NCI-H146 (cell line): Measurements from ENCODE around the gene EFCAB12.

Experiments
- DNase-seq: peaks from one replicate; lab custom pipeline; 2025; lab: John Stamatoyannopoulos, UW

Gene EFCAB12

DNA sequence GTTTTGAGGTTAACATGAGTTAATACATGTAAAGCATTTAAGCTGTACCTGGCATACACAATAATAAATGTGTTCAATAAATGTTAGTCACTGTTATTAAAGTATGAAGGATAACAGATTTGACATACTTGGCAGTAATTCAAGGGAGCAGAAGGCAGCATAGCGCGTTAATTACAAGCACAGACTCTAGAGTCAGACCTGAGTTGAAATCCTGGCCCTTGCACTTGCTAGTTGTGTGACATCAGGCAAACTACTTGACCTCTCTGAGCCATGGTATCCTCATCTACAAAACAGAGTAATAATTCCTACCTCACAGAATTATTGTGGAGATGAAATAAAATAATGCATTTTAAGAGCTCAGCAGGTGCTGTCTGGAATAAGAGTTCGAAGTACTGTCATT, 17.0 kb upstream of the EFCAB12 start:
- no peak for DNase-seq

DNA sequence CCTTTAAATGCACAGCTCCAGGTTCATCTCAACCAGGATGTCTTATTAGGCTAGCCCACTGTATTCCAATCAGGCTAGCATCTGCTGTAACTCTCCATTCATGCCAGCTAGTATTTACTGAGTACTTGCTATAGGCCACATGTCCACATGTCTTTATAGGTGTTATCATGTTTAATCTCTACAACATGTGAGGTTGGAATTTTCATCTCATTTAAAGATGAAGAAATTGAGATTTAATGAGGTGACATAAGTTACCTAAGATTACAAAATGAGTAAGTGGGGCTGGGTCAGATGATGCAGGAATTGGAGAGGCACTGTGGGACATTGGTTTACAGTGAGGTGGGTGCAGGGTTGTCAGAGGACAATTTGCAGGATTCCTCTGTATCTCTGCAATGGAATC, 14.5 kb upstream of the EFCAB12 start:
- DNase-seq = no peak

DNA sequence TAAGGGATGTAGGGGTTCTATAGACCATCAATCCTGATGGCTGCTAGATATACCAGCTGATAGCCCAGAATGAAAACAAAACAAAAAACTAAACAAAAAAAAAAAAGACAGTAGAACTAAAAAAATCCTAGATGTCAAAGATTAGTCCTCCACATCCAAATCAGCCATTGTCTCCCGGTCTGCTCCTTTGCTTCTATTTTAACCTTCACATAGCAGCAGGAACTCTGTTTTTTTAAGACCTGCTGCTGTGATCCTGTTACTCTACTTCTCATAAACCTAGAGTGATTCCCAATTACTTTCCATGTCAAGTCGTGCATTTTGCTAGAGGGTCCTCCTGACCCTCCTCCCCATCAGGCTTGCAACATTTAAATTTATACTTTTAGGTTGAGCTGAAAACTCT, 14.1 kb upstream of the EFCAB12 start:
- no peak for DNase-seq

DNA sequence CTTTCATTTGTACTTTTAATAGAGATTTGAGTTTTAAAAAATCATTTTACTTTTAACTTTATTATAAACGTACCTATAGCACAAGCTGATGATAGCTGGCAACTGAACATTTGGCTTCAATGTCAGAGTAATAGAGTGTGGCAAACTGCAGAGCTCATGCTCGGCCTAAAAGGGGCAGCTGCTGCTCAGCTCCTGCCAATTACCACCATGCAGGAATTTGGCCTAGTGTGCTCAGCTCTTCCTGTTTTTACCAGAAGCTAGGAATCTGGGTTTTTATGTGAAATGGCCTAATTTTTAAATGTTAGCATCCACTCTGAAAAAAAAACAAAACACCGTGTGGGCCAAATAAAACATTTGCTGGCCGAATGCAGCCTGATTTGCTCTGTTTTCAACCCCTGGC, 13.3 kb upstream of the EFCAB12 start:
- DNase-seq = no peak

DNA sequence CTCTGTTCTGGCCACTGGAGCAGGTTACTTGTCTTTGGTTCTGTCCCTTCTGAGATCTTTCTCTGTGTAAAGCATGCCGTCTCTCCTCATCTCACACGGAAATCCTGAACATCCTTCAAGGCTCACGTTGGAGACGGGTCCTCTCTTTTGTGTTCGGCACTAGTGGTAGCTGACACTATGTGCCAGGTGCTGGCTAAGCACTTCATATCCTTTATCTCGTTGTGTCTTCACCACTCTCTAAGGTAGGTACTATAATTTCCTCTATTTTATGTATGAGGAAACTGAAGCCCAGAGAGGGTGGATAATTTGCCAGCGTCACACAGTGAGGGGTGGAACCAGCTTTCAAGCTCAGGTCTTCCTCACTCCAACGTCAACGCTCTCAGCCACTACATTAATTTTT, 12.8 kb upstream of the EFCAB12 start:
- DNase-seq = peak; percentile 34

DNA sequence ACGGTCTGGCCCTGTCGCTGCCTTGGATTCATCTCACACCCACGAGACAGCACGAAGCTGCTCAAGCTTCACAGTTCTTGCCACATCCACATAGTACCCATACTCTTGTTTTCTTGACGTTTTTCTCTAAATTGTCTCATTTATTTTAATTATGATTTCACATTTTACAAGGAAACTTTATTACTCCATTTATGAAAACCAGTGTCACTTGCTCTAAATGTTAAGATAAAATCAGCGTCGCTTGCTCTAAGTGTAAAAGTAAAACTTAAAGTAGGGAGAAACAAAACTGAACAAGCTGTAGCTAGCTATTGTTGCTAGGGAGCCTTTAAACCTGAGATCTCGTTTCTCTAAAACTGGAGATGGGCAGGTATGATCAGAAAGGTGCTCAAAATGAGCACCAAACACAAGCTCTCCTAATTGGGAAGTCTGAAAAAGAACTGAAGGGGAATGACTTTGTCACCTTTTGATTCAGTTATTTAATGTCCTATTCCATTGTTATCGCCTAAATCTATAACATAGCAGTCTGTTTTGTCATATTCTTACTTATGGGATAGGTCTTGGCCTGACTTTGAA, 12.3 kb upstream of the EFCAB12 start:
- peak; percentile 34 for DNase-seq

DNA sequence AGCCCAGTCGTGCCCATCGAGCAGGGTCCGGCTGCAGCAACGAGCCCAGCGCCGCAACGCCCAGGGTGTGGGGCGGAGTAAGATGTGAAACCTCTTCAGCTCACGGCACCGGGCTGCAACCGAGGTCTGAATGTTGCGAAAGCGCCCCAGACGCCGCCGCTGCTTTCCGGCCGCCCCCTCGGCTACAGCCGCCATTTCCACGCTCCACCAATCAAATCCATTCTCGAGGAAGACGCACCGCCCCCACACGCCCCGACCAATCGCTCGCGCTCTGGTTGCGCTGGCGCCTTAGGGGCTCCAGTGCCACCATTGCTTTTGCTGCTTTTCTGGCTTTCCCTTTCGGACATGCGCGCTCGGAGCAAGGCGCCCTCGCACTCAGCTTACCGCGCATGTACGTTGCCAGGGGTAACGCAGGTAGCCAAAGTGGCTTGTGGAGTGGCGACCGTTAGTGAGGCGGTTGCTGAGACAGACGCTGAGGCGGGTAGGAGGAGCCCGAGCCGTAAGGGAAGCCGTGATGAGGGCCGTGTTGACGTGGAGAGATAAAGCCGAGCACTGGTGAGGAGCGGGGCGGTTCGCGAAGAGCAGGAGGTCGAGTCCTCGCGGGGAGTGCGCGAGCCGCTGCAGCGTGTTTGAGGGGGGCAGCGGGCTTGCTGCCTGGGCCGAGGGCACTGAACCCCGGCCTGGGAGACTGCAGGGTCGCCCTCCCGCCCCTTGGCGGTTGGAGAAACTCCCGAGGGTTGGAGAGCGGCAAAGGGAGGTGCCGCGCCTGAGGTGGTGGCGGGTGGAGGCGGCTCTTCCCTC, 11.6 kb upstream of the EFCAB12 start, which contains the start of the genes IFT122 and MBD4:
Gene IFT122, plus strand, starts transcription at position 408 of the 801 bp plus-strand sequence. Its CDS starts 107 bp downstream, at position 515.
Gene MBD4, minus strand, starts transcription at position 132 of the 801 bp plus-strand sequence. Its CDS starts 115 bp downstream, at position 17.
- DNase-seq = peak; percentile 100

DNA sequence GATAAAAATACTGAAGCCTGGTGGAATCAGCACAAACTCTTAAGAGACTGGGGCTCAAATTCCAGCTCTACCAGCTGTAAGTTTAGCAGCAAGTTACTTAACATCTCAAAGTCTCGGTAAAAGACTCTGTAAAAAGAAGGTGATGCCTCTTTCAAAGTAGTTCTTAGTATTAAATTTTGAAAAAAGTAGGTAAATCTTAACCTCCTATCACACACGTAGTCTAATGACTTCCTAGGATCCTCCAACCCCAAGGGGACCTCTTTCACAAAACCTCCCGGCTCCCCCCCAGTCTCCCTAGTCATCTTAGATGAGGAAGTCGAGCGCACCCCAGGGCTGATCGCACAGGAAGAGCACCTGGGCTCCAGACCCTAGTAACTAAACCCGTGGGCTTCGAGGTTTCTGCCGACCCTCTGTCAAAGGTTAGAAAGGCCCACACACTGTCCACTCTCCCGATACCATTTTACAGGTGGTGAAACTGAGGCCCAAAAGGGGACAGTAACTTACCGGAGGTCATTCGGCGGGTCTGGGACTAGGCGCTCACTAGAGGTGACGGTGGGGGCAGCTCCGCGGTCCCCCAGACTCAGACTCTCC, 10.9 kb upstream of the EFCAB12 start:
- peak; percentile 70 for DNase-seq

DNA sequence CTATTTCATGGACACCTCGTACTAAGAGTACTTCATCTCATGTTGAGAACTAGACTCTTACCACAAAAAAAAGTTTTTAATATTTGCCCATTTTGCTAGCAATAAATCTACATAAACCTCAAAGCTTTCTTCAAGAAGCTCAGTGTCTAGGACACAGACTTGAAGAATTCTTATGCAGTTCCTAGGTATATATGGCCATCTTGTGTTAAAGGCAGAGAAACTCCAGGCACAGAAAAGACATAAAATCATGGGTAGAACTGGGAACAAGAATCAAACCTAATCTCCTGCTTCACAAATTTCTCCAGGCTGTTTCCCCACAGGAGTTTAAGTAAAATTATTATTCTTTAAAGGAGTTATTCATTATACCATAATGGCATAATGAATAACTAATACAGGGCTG, 6.9 kb upstream of the EFCAB12 start:
- no peak for DNase-seq

DNA sequence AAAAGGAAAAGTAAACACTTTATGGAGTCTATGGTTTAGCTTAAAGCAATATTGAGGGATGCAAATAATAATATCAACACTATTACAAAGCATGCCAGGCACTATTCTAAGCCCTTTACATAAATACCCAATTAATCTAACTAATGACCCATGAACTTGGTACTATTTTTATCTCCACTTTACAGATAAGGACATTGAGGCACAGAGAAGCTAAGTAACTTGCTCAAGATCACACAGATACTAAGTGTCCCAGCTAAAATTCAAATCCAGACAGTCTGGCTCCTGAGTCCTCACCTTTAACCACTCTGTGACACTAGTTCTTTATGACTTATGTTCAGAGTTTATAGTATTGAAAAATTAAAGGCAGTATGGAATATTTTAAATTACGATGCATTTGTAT, 5.7 kb upstream of the EFCAB12 start:
- no peak for DNase-seq

DNA sequence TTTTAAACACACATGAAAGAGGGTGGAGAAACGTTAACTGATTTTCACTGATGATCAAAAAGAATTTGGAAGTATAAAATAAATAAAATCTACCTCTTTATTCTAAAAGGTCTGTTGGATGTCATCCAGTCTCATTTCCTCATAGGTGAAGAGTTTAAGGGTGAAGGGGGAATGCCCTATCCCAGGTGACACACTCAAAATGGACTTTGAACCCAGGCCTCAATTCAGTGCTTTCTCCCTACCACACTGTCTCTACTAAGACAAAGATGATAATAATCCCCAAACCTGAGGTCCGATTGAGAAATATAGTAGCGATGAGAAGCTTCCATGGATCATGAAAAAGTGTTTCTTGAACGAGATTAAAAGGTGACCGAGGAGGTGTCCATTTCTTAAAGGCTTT, 5.1 kb upstream of the EFCAB12 start:
- no peak for DNase-seq

DNA sequence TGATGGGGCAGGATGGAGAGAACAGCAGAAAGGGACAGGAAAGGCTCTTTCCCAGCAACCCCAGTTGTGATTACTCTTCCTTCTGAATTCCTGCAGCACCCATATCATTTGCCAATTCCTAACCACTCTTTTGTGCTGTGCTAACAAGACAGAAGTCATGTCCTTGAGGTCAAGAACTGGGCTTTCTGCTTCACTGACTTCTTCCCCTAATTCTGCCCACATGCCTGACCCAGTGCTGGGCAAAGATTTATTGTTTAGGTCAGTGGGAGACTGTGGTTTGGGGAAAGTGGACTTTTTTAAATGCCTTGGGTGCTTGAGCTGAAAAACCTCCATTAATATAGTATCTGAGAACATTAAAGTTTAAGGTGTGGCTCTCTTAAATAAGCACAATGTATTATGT, 4.2 kb upstream of the EFCAB12 start:
- no peak for DNase-seq

DNA sequence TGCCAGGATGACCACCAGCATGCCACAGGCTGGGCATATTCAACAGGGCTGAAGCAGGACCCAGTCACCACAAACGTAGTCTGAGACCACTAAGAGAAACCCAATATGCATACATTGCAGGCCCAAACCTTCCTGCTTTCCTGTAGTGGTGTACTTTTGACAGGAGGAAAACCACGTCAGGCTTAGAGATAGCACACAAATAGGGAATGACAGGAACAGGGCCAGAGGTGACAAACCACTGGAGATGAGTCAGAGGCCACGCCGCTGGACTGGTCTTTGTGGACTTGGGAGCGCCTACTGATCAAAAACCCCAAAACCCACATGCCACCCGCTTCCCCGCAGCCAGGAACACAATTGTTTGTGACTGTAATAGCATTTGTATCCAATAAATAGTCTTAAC, 3.6 kb upstream of the EFCAB12 start:
- DNase-seq = no peak

DNA sequence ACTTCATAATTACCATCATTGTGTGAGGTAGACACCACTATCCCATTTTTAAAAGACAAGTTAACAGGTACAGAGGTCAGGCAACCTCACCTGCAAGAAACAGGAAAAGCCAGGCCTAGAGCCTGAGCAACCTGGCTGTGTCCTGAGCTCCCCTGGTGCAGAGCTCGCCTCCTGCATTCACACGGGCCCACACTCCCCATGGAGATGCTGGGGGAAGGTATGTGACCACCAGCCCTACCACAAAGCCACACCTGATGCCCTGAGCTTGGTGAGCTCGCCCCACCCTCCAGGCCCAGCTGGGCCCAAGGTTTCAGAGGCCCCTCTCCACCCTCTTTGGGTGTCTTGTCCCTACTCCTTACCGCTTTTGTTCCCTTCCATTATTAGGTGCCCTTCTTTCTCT, 1.2 kb upstream of the EFCAB12 start:
- DNase-seq = no peak

DNA sequence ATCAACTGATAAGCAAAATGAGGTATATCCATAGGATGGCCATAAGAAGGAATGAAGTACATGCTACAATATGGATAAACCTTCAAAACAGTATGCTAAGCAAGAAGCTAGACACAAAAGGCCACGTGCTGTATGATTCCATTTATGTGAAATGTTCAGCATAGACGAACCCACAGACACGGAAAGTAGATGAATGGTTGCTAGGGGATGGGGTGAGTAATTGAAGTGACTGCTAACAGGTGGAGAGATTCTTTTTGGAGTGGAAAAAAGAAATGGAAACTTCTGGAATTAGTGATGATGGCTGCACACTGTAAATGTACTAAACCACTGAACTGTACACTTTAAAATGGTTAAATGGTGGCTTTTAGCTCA, 630 bp upstream of the EFCAB12 start:
- peak; percentile 36 for DNase-seq

DNA sequence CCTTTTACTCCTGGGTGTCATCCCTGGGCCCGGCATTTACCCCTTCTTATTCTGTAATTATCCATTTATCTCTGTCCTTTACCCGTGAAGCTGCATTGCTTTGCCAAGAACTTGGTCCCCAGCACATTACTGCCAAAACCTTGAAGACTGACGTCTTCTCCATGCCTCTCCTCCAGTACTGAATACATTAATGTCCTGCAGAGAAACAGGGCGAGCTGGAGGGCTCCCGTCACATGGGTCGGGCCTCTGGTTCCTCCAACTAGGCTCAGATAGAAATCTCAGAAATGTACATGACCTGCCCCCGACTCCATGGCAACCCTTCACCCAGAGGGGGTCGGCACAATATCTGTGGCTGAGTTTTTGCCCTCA, 445 bp downstream of the EFCAB12 start:
- DNase-seq = no peak

DNA sequence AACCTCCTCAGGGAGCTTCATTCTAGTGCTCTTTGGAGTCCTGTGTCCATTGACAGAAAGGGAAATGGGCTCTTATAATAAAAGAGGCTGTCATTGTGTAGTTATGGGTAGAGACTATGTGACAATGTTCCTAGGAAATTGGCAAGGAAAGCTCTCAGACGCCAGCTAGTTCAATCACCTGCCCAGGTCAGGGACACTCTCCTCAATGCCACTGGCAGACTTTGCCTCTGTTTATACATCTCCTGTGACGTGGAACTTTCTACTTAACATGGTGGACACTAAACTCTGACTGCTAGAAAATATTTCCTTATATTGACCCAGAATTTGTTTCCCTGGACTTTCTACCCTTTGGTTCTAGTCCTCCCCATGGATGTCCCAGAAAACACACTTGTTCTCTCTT, 2.8 kb downstream of the EFCAB12 start:
- DNase-seq = no peak

DNA sequence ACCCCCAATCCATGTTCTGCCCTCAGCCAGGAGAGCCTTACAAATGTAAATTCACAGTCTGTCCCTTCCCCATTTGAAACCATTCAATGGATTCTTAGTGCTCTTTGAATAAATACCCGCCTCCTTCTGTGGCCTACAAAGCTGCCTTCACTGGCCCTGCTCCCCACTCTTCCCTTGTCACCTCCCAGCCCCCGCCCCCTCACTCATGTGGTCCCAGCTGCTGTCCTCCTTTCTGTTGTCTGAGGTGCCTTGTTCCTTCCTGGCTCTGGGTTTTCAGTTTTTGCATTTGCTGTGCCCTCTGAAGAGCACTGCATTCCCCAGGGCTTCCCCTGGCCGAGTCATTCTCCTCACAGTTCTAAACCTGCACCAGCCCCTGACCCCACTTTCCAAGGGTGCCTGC, 3.2 kb downstream of the EFCAB12 start:
- no peak for DNase-seq

DNA sequence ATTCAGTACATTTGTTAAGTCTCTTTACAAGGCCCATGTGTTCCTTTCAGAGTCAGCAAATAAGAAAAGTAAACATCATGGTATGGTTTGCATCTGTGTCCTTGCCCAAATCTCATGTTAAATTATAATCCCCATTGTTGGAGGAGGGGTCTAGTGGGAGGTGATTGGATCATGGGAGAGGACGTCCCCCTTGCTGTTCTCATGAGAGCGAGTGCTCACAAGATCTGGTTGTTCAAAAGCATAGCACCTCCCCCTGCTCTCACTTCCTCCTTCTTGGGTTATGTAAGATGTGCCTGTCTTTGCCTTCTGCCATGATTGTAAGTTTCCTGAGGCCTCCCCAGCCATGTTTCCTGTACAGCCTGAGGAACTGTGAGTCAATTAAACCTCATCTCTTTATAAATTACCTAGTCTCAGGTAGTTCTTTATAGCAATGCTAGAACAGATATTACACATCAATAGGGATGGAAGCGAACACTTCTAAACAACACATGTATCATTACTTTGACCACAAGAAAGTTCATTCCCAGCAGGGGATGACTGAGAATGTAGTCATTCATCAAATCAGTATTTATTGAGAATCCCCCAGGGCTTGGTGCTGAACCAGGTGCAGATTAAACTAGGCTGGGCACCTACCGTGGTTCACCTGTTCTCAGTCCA, 4.1 kb downstream of the EFCAB12 start:
- no peak for DNase-seq

DNA sequence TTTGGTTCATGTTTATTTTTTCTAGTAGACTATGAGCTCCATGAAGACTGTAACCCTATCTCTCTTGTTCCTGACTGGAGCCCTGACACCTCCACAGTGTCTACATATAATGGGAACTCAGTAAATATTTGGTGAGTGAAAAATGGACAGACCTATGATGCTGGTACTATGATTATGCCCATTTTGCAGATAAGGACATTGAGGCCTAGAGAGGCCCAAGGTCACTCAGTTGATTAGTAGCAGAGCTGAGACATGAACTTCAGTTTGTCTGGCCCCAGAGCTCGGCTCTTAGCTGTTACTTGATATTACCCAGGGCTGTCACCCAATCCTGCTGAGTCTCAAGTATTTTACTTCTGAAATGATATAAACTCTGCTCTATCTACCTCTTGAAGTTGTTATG, 5.5 kb downstream of the EFCAB12 start:
- DNase-seq = no peak

DNA sequence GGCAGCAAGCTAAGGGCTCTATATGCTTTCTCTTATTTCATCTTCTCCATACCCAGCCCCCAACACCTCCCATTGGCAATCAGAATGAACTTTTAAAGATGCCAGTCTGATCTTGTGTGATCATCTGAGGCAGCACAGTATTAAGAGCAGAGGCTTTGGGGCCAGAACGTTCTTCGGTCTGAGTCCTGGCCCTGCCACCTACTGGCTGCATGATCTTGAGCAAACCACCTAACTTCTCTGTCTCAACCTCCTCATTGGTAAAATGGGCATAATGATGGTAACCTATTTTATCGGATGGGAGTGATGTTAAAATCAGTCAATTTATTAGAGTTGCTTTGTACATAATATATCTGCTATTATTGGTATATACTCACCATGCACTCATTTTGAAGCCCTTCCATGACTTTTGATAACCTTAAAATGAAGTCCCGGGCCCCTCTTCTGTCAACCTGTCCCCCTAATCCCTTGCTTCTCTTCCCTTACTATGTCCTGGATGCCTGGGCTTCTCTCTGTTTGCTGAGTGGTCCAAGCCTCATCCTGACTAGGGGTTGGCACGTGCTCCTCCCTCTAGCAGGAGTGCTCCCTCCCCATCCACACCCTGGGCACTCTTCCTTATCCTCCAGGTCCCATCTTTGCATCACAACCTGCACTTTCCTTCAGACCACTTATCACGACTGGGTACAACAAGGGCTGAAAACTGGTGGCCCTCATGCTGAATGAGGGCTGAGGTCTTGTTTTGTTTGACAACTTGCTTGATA, 6.3 kb downstream of the EFCAB12 start:
- DNase-seq = no peak

DNA sequence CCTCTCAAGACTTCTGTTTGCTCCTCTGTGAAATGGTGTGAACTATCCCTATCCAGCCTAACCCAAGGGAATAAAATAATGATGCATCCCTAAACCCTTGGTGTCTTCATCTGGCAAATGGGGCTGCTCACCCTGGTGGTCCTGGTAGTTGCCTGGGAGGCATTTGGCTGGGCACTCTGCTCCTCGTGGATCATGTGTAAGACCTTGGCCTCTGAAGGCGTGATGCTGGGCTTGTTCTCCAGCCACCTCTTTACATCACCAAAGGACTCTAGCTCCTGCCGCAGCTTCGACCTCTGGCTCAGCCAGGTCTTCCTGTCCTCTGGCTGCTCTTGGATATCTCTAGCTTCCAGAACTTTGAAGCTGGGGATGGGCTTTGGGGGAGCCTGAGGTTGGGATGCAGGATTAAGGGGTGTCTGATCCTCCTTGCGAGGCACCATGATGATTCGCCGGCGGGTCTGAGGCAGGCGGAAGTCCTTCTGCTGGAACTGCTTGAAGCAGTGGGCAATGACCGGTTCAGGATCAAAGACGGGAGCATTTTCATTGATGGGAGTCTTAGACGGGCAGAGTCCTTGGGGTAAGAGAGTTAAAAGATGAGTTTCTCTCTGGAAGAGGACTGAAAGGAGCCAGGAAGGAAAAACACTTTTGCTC, 7.1 kb downstream of the EFCAB12 start:
- no peak for DNase-seq
